Stimulated activated CD8-positive, alpha-beta memory T cell treated with anti-CD3 and anti-CD28 coated beads, Interleukin-12 subunit alpha, Interleukin-12 subunit beta, amount 100 ng/mL, for 4 hours (primary cell): ENCODE data around the gene NBAS.

Experiments used
- DNase-seq: peaks from one replicate; pipeline ENCODE4 v3.0.0-alpha.2; 2020; ENCODE audit warnings: low read depth

NBAS gene

DNA sequence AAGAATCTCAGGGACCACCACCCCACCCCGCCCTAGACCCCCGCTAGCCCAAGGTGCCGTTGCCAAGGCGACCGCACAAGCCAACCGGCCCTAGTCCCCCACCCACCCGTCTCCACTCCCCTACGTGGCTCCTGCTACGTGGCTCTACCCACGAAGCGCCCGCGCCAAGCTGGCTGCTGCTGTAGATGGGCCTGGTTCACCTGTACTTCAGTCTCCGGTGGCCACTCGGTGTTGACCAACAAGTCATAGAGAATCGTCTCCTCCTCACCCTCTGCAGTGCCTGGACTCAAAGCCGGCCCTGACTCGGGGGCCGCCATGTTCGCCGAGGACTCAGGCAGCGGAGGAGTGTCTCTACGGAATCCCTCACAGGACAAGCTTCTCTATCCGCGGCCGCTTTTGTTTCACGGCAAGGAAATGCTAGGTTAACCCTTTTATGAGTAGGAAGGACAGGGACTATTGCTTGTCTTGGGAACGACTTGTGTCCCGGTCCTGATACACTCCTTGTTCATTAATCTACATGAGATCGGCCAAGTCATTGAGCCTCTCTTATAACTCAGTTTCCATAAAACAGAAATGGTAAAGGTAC, at the start of gene NBAS:
Gene NBAS, minus strand, starts transcription at position 347 of the 586 bp plus-strand sequence. Its CDS starts 30 bp downstream, at position 317.
- DNase-seq: peak; percentile 57

DNA sequence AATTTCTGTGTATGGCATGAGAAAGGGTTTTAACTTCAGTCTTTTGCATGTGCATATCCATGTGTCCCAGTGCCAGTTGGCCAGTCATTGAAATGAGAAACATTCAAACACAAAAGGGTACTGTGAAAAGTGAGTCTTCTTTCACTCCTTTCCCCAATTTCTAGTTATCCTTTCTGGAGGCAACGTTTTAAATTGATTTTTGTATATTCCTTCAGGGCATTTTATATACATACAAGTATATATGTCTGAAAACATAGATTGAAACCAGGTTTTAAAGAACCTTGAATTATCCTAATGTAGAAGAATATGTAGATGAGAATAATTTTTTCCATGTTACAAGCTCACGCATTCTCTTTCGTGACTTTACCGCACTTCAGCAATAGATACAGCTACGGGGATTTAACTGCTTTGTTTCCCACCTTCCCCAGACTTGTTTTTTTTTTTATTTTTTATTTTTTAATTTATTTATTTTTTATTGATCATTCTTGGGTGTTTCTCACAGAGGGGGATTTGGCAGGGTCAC, 49.4 kb upstream of the NBAS start:
- DNase-seq: no peak

DNA sequence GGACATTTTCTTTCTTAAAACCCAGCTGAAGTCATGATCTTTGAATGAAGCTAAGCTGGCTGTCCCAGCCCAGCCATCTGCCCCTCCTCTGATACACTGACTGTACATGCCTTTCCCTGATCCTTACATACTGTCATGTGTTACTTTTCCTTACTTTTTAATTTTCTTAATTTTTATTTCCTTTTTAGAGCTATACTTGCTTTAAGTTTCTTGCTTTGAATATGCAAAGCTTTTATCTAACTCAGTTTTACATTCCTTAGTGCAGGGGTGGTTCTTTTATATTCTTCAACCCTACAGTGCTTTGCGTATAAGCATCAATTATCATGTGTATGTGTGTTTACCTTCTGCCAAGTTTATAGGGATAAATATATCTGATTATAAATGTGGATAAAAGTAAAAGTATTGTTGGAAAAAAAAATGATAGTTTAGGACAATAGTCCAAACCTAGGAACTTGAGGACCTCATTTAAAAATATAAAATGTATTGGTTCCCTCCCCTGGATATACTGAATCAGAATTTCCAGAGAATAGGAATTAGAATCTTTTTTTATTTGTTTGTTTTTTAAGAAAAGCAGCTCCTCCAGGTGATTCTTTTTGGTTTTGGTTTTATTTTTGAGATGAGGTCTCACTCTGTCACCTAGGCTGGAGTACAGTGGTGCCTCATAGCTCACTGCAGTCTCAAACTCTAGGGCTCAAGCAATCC, 48.4 kb upstream of the NBAS start:
- no peak for DNase-seq

DNA sequence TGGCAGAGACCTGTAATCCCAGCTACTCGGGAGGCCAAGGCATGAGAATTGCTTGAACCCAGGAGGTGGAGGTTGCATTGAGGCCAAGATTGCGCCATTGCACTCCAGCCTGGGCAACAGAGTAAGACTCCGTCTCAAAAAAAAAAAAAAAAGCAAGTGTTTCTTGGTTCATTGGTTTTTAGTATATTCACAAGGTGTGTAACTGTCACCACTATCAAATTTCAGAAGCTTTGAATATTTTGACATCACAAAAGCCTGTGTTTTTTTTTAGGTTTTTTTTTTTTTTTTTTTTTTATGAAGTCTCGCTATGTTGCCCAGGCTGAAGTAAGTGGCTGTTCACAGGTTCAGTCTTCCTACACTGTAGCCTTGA, 47.2 kb upstream of the NBAS start:
- DNase-seq: no peak

DNA sequence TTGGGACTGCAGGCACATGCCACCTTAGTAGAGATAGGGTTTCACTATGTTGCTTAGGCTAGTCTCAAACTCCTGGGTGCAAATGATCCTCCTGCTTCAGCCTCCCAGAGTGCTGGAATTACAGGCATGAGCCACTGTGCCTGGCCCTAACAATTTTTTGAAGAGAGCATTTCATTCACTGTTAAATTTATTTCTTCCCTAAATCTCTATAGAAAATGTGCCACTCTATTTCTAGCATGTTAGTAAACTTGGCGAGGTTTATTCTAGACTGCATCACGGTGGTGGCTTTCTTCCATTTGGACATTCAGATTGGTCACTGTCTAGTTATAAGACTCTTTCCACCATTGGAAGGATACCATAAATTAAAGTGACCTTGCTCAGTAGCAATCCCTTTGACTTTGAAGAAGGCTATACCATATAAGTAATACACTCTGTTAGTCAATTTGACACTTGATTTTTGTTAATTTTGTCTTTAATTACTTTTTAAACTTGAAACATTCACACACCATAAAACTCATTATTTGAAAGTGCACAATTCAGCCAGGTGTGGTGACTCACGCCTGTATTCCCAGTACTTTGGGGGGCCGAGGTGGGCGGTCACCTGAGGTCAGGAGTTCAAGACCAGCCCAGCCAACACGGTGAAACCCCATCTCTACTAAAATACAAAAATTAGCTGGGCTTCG, 46.7 kb upstream of the NBAS start:
- DNase-seq: no peak

DNA sequence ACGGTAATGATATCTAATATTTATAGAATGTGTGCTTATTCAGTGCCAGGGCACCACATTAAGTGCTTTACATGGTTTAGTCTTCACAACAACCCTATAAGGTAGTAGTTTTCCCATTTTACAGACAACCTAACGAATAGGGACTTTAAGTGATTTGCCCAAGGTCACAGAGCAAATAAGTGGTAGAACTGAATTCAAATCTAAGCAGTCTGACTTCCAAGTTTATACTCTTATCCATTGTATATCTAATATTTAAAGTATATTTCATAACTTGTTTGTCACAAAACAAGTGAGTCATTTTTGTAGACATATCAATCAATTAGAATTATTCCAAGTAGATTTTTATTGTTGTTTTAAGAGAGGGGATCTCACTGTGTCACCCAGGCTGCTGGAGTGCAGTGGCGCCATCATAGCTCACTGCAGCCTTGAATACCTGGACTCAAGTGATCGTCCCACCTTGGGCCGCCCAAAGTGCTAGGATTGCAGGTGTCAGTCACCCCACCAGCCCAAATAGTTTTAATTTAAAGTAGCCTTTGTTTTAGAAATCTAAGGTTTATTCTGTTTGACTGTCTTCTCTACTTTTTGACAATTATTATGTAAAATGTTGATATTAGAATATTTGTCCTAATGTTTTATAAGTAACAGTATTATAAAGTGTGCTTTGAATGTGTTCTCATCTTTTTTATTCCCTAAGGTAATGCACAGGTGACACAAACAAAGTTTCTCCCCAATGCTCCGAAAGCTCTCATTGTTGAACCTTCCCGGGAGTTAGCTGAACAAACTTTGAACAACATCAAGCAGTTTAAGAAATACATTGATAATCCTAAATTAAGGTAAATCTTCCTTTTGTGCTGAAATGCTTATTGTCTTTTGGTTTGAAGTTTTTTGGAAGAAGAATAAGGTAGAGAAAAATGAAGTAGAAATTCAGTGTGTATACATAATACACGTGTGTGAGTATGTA, 45.6 kb upstream of the NBAS start:
- no peak for DNase-seq

DNA sequence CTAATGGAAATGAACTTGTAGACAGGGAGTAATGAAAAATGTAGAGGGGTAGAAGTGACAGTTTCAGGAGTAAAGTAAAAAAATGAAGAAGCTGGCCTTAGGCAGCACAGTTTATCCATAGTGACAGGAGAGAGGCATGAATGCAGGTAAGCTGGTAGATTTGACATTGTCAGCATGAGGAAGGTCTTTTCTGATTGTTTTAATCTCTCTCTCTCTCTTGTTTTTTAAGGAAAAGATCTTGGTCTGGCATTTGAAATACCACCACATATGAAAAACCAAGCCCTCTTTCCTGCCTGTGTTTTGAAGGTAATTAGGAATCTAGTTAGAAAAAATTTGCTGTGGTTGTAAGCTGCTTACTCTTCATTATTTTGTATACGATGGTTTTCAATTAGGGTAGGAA, 44.6 kb upstream of the NBAS start:
- no peak for DNase-seq

DNA sequence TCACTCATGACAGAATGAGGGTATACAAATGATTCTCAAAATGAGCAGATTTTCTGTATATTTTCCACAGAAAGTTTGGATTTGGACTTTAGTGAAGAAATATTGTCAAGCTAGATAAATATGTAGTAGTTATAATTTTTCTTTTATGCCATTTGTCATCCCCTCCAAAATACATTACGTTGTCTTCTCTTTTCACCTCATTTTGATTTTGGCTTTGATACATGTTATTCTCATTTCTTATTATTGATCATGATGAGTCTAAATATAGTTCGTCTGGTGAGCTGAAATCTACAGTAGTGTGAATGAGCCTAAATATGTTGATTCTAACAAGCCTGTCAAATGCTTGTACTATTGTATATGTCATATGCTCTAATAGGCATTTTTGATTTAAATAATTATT, 42.8 kb upstream of the NBAS start:
- DNase-seq: no peak

DNA sequence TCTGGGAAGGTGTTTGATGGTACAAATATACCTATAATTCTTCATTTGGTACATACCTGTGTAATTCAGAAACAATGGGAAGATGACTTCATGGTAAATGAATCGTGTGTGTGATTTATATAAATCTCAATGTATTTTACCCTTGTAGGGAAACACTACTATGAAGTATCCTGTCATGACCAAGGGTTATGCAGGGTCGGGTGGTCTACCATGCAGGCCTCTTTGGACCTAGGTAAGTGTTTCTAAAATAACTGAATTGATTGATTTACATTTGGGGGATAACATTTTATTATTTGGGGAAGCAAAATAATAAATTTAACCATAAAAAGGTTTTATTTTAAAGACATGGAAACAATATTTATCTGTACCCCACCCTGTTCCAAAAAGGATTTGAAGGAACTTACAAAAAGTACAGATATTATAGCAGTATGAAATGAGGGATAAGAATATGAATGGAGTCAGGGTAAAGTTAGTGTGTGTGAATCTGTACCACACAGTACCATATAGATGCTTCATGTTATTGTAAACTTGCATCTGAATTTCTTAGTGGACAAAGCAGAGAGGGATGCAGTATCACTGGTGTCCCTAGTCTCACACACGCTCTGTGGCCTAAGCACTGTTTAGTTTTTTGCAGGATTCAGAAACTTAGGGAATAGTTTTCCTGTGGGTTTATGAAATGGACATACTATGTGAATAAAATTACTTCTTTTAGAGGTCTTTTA, 42.1 kb upstream of the NBAS start:
- no peak for DNase-seq

DNA sequence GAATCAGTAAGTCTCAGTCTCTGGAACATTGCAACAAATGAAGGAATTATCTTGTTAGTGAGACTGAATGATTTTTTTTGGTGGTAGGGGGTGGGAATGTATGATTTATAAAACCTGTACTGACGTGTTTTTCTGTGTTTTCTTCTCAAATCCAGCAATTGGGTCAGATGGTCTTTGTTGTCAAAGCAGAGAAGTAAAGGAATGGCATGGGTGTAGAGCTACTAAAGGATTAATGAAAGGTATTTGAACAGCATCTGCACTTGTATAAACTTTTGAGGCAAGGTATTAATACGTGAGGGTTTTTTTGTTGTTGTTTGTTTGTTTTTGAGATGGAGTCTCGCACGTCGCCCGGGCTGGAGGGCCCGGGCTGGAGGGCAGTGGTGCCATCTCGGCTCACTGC, 41.3 kb upstream of the NBAS start:
- no peak for DNase-seq

DNA sequence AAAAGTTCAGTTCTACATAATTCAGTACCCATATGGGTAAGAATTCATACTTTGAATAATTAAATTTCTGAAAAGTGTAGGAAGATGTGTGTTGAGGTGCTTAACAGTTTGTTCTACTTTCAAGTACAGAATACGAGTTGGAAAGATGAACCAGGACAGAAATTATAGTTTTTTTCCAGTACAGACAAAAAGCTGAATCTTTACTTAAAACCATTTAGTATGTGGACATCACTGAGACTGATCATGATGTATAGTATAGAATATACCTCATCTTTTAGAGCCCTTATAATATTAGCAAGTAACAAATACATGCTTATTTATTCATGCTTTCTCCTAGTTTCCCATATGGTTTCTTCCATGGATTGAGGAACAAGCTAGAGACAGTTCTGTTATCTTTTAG, 40.5 kb upstream of the NBAS start:
- DNase-seq: no peak

DNA sequence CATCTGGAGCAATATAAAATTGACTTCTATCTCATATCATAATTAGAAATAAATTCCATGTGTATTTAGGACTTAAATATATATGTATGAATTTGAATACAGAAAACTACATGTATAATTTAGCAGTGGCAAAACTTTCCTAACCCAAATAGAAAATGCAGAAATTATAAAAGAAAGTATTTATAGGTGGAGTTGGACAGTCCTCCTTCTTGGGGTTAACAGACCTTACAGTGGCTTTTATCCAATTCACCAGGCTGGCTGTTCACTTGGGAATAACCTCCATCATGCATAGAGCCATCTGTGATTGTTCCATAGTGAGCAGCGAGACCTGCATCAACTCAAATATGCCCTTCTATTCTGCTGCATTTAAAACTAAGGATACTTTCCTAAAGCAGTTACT, 38.9 kb upstream of the NBAS start:
- DNase-seq: no peak

DNA sequence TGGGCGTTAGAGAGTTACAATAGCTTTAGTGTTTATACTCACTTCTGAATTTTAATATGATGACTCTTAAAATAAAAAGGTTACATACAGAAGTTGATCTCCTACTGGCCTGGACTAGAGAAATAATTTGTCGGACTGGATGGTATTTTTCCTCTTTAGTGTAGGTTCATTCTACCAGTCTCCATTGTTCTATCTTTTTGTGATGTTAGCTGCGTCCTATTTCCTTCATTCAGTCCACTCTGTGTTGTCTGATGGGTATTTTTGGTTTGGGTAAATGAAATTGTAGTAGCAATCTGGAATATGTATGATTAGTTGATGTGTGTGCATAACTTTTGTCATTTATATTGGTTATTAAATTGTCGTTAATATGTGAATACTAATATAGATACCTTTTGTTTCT, 35.8 kb upstream of the NBAS start:
- no peak for DNase-seq

DNA sequence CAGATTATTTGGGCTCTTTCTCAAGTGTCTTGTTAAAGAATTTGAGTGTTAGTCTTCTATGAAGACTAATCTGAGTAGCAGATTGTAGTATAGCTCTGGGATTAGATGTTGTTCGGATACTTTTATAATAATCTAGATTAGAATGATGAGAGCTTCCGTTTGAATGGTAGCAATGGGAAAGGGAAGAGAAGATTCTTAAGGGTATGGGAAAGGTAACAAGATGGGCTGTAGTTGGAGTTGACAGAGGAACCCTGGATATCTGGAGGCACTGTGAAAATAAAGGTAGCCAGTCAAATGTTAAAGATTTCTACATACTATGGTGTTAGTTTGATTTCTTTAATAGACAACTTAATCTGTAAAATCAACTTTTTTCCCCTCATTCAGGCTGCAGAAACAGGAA, 35.2 kb upstream of the NBAS start:
- no peak for DNase-seq

DNA sequence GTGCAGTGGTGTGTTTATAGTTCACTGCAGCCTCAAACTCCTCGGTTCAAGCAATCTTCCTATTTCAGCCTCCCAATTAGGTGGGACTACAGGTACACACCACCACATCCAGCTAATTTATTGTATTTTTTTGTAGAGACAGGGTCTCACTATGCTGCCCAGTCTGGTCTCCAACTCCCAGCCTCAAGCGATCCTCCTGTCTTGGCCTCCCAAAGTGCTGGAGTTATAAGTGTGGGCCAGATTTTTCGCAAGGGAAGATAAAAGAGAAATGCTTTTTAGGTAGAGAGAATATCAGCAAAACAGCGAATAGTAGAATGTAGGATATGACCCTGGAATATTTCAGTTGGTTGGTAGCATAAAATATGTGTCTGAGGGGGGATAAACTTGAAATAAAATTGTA, 34.8 kb upstream of the NBAS start:
- DNase-seq: no peak

DNA sequence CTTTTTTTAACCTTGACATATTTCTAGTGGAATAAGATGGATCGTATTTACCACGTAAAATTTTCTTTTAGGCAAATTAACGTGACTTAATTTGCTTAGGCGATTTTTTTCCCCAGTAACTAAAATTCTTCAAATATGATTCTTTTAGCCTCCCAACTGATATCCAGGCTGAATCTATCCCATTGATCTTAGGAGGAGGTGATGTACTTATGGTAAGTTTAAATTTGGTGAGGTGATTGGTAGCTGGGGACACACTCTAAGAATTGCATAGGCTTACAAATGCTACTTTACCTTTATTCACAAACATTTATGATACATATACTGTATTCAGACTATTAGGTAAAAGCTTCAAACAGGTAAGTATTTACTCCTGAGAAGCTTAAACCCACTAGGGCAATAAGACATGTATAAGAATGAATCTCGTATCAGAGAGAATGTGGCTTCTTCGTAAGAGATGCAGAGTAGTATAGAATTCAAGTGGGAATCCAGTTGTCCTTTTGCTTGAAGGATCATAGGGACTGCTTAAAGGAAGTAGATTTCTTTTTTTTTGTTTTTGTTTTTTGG, 34.3 kb upstream of the NBAS start:
- DNase-seq: no peak

DNA sequence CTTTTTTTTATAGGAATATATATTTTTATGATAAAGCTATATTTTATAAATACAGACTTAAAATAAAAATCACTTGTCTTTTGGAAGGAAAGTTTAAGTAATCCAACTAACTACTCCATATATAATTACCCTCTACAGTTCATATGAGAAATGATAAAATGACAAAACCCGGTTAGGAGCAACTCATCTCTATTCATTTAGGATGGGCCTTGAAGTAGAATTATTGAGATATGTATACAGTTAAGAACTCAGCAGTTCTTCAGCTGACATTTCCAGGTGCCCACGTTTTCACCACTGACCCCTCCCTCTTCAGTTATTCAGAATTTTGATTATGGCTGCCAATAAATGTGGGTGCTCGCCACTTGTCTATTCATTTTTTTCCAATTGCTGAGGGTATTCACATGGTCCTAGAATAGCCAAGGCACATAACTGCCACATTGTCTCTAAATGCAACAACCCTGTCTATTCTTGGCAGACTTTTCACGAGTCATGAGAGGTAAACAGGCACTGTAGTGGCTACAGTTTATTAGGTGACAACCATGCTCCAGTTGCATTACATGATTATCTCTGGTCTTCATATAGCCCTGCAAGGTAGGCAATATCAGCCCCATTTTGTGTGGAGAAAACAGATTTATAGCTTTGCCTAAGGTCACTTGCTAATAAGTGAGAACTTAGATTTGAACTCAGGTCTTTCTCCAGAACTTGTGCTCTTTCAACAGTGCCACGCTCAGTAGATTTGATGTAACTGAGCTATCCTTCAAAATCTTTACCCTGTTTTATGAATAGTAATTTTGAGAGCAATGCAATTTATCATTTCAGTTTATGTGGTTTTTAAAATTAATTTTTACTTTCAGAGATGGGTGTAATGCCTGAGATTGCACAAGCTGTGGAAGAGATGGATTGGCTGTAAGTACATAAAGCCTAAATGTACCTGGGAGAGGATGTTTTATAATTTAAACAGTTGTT, 33.4 kb upstream of the NBAS start:
- DNase-seq: no peak

DNA sequence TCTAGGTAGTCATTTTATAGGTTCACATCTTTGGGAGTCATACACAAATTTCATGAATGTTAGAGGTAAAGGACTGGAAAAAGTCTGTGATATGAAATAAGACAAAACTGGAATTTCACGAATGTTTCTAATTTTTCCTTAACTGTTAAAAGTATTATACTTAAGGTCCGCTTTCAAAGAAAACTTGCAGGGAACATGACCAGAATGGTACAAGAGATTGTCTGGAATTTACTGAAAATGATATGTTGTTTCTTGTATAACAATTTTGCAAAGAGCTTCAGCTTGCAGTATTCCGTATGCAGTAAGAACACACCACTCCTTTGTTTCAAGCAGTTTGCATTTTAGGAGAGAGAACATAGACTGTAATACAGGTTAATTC, 32.2 kb upstream of the NBAS start:
- DNase-seq: no peak

DNA sequence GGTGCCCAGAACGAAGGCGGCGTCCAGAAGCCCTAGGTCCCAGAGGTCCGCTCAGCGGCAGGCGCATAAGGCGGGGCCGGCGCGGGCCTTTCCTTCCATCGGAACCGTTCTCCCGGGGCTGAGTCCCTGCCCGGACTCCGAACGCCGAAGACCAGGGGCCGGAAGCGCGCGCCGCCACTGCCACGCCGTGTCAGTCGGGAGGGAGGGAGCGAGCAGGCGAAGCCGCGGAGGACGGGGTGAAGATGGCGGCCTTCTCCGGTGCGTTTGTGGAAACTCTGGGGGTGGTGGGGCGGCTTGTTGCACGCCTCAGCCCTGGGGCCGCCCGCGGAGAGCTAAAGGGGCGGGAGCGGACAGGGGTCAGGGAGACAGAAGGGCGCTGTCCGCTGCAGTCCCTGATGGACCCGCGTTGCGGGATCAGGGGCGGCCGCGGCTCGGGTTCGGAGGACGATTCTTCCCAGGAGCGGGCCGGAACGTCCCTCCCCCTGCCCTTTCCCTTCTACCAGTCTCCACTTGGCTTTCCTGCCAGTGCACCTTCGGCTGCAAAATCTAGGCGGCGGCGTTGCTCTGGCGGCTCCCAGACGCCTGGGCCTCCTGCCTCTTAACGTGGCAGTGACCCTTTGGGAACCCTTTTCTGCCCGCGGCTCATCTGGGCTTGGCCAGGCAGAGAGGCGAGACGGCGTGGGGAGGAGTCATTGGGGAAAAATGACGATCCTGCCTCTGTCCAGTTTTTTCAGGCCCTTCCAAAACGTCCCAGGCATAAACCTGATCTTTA, 30.7 kb upstream of the NBAS start, which contains the start of gene DDX1:
Gene DDX1, plus strand, starts transcription at position 177 of the 772 bp plus-strand sequence. Its CDS starts 66 bp downstream, at position 243.
- peak; percentile 74 for DNase-seq
